Measurements from ENCODE around the gene CXCR5. TPM values are rescaled to one million over a fixed set of nuclear protein-coding genes. Genes with fewer than 3 reads are reported as not detected.

The CXCR5 gene
- total RNA-seq, 2 experiments from 2014 or later = 18.9 to 21.3 TPM

GRCh38 chr11:118912742-118913410 lies 29.2 kb downstream of the CXCR5 start:
- peak overlapping the region; percentile 100 for H3K27ac Mint-ChIP-seq
- peak overlapping the region; percentile 78 for H3K4me3 Mint-ChIP-seq
- ATAC-seq = no peak
- DNase-seq = peak; percentile 44
- POLR2A ChIA-PET = interaction anchor here (0.5 to 3.7 kb wide), 10 partner anchors 10 to 337 kb away, joined by 3 to 26 read pairs (median 4); partner anchors contain the start of genes BCL9L, CXCR5 and DDX6
- H3K9me3 Mint-ChIP-seq (ENCODE audit: low read depth) = no peaks in the 10 kb centered on the region
- intact Hi-C loops (cut with DNase I, micrococcal nuclease) = loop anchor here (1.0 kb wide), 1 partner anchor 15 kb away; no protein-coding TSS in a partner anchor
- peaks cover 88% of the 10 kb centered on the region for H3K4me1 Mint-ChIP-seq
- H3K36me3 Mint-ChIP-seq (ENCODE audit: low read depth) = peaks cover 9% of the 10 kb centered on the region
- CTCF ChIA-PET = interaction anchor here (0.5 to 10.3 kb wide), 10 partner anchors 17 to 223 kb away, joined by 3 to 96 read pairs (median 6); partner anchors contain the start of genes SLC37A4 and UPK2
- no peaks in the 10 kb centered on the region for H3K27me3 Mint-ChIP-seq

GRCh38 chr11:118913411-118914125 lies 29.9 kb downstream of the CXCR5 start:
- Mint-ChIP-seq H3K27ac (peak overlapping the region; percentile 100), H3K4me3 (peak overlapping the region; percentile 78), H3K36me3 (ENCODE audit: low read depth) (peaks cover 8% of the 10 kb centered on the region), H3K9me3 (ENCODE audit: low read depth) (no peaks in the 10 kb centered on the region), H3K27me3 (no peaks in the 10 kb centered on the region), H3K4me1 (peaks cover 87% of the 10 kb centered on the region)
- POLR2A ChIA-PET = interaction anchor here (0.5 to 3.7 kb wide), 10 partner anchors 9 to 358 kb away, joined by 3 to 26 read pairs (median 6); partner anchors contain the start of genes BCL9L and CXCR5
- DNase-seq (peak; percentile 50), ATAC-seq (no peak)
- CTCF ChIA-PET = interaction anchor here (0.5 to 10.3 kb wide), 8 partner anchors 18 to 224 kb away, joined by 3 to 96 read pairs (median 6); partner anchors contain the start of gene UPK2
- intact Hi-C loops (cut with DNase I, micrococcal nuclease) = no loop called here

- Mint-ChIP-seq H3K4me1 (peaks cover 85% of the 10 kb centered on the region), H3K4me3 (peak overlapping the region; percentile 65), H3K27me3 (no peaks in the 10 kb centered on the region), H3K27ac (peak overlapping the region; percentile 100), H3K36me3 (ENCODE audit: low read depth) (peaks cover 11% of the 10 kb centered on the region), H3K9me3 (ENCODE audit: low read depth) (no peaks in the 10 kb centered on the region)
- intact Hi-C loops (cut with DNase I, micrococcal nuclease) = no loop called here
- ChIA-PET CTCF (interaction anchor here (1.2 to 10.3 kb wide), 3 partner anchors 17 to 225 kb away, joined by 4 to 96 read pairs (median 6); no protein-coding TSS in a partner anchor), POLR2A (interaction anchor here (0.5 to 3.7 kb wide), 8 partner anchors 8 to 358 kb away, joined by 3 to 26 read pairs (median 6); partner anchors contain the start of genes BCL9L and CXCR5)
- ATAC-seq (peak; percentile 37), DNase-seq (peak; percentile 87)
Measured at GRCh38 chr11:118914178-118914918, 30.7 kb downstream of the CXCR5 start.

- DNase-seq (no peak), ATAC-seq (no peak)
- ChIA-PET POLR2A (interaction anchor here (0.9 to 3.7 kb wide), 4 partner anchors 10 to 20 kb away, joined by 3 to 26 read pairs (median 10); partner anchors contain the start of gene BCL9L), CTCF (interaction anchor here (10.3 kb wide), 1 partner anchor 16 kb away, joined by 96 read pairs; no protein-coding TSS in a partner anchor)
- Mint-ChIP-seq H3K4me1 (peaks cover 87% of the 10 kb centered on the region), H3K36me3 (ENCODE audit: low read depth) (peaks cover 11% of the 10 kb centered on the region), H3K27me3 (no peaks in the 10 kb centered on the region), H3K9me3 (ENCODE audit: low read depth) (no peaks in the 10 kb centered on the region), H3K27ac (peak overlapping the region; percentile 100), H3K4me3 (peak overlapping the region; percentile 65)
- intact Hi-C loops (cut with DNase I, micrococcal nuclease) = no loop called here
Measured at GRCh38 chr11:118914987-118915386, 31.3 kb downstream of the CXCR5 start.

- Mint-ChIP-seq H3K4me3 (no peak overlapping the region), H3K27me3 (no peaks in the 10 kb centered on the region), H3K4me1 (peaks cover 91% of the 10 kb centered on the region), H3K27ac (peak overlapping the region; percentile 100), H3K9me3 (ENCODE audit: low read depth) (no peaks in the 10 kb centered on the region), H3K36me3 (ENCODE audit: low read depth) (peaks cover 11% of the 10 kb centered on the region)
- no peak for ATAC-seq
- ChIA-PET POLR2A (interaction anchor here (2.2 kb wide), 1 partner anchor 15 kb away, joined by 10 read pairs; no protein-coding TSS in a partner anchor), CTCF (interaction anchor here (1.0 to 10.3 kb wide), 2 partner anchors 16 to 38 kb away, joined by 3 to 96 read pairs; no protein-coding TSS in a partner anchor)
- peak; percentile 6 for DNase-seq
- intact Hi-C loops (cut with DNase I, micrococcal nuclease) = no loop called here
Measured at GRCh38 chr11:118915396-118915795, 31.7 kb downstream of the CXCR5 start.

GRCh38 chr11:118915941-118916841 lies 32.5 kb downstream of the CXCR5 start:
- intact Hi-C loops (cut with DNase I, micrococcal nuclease) = no loop called here
- Mint-ChIP-seq H3K36me3 (ENCODE audit: low read depth) (peaks cover 11% of the 10 kb centered on the region), H3K4me3 (peak overlapping the region; percentile 86), H3K27ac (peak overlapping the region; percentile 100), H3K4me1 (peaks cover 94% of the 10 kb centered on the region), H3K9me3 (ENCODE audit: low read depth) (no peaks in the 10 kb centered on the region), H3K27me3 (no peaks in the 10 kb centered on the region)
- ChIA-PET CTCF (interaction anchor here (1.0 to 10.3 kb wide), 3 partner anchors 10 to 39 kb away, joined by 3 to 96 read pairs (median 5); partner anchors contain the start of gene BCL9L), POLR2A (interaction anchor here (2.2 kb wide), 1 partner anchor 14 kb away, joined by 10 read pairs; no protein-coding TSS in a partner anchor)
- DNase-seq = no peak
- ATAC-seq = no peak

GRCh38 chr11:118916842-118917388 lies 33.2 kb downstream of the CXCR5 start:
- no peak for ATAC-seq

GRCh38 chr11:118917481-118918127 lies 33.9 kb downstream of the CXCR5 start:
- no peaks in the 10 kb centered on the region for H3K27me3 Mint-ChIP-seq
- POLR2A ChIA-PET = no interaction called here
- peak overlapping the region; percentile 86 for H3K4me3 Mint-ChIP-seq
- H3K27ac Mint-ChIP-seq = peak overlapping the region; percentile 100
- CTCF ChIA-PET = interaction anchor here (1.7 to 10.3 kb wide), 2 partner anchors 9 to 14 kb away, joined by 5 to 96 read pairs; partner anchors contain the start of gene BCL9L
- DNase-seq (peak; percentile 81), ATAC-seq (peak; percentile 48)
- peaks cover 11% of the 10 kb centered on the region for H3K36me3 Mint-ChIP-seq (ENCODE audit: low read depth)
- intact Hi-C loops (cut with DNase I, micrococcal nuclease) = loop anchor here in 1 of 2 experiments (1.0 kb wide), 1 partner anchor 9 kb away; no protein-coding TSS in a partner anchor
- H3K9me3 Mint-ChIP-seq (ENCODE audit: low read depth) = no peaks in the 10 kb centered on the region
- H3K4me1 Mint-ChIP-seq = peaks cover 84% of the 10 kb centered on the region

More at GRCh38 chr11:118916842-118917388, 33.2 kb downstream of the CXCR5 start:
- Mint-ChIP-seq H3K27ac (peak overlapping the region; percentile 100), H3K27me3 (no peaks in the 10 kb centered on the region), H3K36me3 (ENCODE audit: low read depth) (peaks cover 11% of the 10 kb centered on the region), H3K4me3 (peak overlapping the region; percentile 86), H3K9me3 (ENCODE audit: low read depth) (no peaks in the 10 kb centered on the region), H3K4me1 (peaks cover 91% of the 10 kb centered on the region)
- intact Hi-C loops (cut with DNase I, micrococcal nuclease) = loop anchor here in 1 of 2 experiments (1.0 kb wide), 1 partner anchor 9 kb away; no protein-coding TSS in a partner anchor
- DNase-seq = peak; percentile 16
- CTCF ChIA-PET = interaction anchor here (1.7 to 10.3 kb wide), 2 partner anchors 9 to 15 kb away, joined by 5 to 96 read pairs; partner anchors contain the start of gene BCL9L
- POLR2A ChIA-PET = no interaction called here

GRCh38 chr11:118918128-118918685 lies 34.5 kb downstream of the CXCR5 start:
- POLR2A ChIA-PET = interaction anchor here (0.7 kb wide), 1 partner anchor 100 kb away, joined by 3 read pairs; the partner anchor contains the start of genes RPS25 and TRAPPC4
- ATAC-seq (no peak), DNase-seq (peak; percentile 65)
- CTCF ChIA-PET = interaction anchor here (1.7 kb wide), 1 partner anchor 8 kb away, joined by 5 read pairs; the partner anchor contains the start of gene BCL9L
- Mint-ChIP-seq H3K4me1 (peaks cover 82% of the 10 kb centered on the region), H3K9me3 (ENCODE audit: low read depth) (no peaks in the 10 kb centered on the region), H3K4me3 (peak overlapping the region; percentile 86), H3K36me3 (ENCODE audit: low read depth) (peaks cover 11% of the 10 kb centered on the region), H3K27ac (peak overlapping the region; percentile 100), H3K27me3 (no peaks in the 10 kb centered on the region)
- intact Hi-C loops (cut with DNase I, micrococcal nuclease) = no loop called here

Data from activated CD4-positive, alpha-beta T cell treated with anti-CD3 and anti-CD28 coated beads for 36 hours (primary cell).